Activated CD8-positive, alpha-beta memory T cell treated with anti-CD3 and anti-CD28 coated beads for 1 hour (primary cell): ENCODE results near the gene UPK1B.
"Not testable (repeated sequence)": the region's sequence is repeated elsewhere in the genome, so short reads cannot be mapped to it uniquely, and the experiment has no call there.

Experiments
- DNase-seq, 2 donors: peaks; one replicate each; pipeline ENCODE4 v3.0.0-alpha.2; 2020; ENCODE audit warnings: low read depth in 1 of 2; ENCODE audit errors: extremely low read depth in 1 of 2

UPK1B gene

DNA sequence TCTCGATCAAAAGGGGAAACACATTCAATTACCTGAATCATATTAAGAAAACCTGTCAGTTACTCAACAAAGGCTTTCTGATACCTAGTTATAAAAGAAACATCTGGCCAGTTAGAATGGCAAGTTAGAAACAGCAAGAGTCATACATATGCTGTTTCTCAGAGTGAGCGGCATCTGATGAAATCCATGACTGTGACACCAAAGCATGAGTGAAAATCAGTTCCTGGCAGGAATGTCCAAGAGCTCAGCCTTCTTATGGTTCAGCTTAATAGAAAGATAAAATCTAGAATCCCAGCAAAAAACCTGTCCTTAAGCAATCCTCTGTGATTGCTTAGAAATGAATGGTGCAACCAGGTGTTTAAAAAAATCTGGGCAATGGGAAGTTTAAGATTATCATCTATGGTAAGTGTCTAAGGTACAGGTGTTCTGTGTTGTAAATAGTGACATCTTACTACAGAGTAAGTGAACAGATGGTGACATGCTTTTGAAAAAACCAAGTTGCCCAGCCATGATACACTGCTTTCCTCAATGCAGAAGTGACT, 48.5 kb downstream of the UPK1B start:
- no peak for DNase-seq

DNA sequence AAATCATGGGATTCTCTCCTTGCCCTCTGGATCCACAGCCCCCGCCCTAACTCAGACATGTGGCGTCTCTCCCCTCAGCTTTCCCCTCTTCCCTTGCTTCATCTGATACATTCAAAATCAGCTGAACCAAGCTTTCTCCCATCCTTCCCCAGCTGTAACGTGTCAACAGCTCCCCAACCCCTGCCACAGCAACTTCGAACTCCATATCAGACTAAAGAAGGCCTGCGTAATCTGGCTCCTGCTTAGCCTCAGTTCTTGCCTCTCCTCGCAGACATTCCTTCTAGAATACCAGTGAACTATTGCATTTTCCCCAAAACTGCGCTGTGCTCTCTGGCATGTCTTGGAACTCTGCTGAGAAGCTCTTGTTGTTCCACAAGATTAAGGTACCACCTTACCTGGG, 49.0 kb downstream of the UPK1B start:
- DNase-seq = no peak

DNA sequence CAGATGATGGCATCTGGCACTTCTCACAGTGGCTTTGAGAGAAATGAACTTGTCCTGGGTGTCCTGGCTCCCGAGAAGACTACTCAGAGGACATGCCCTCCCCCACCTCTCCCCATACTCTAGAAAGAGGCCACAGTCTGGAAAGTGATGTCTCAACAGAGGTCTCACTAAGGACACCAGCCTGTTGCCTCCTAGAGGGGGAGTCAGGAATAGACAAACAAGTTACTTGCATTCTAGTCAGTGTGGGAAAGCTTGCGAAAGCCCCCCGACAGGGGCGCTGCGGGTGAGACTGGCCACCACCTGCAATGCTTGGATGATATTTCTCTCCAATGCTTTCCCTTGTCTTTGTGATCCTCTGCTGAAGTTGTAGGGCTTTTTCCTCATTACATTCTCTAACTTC, 50.1 kb downstream of the UPK1B start:
- no peak for DNase-seq

DNA sequence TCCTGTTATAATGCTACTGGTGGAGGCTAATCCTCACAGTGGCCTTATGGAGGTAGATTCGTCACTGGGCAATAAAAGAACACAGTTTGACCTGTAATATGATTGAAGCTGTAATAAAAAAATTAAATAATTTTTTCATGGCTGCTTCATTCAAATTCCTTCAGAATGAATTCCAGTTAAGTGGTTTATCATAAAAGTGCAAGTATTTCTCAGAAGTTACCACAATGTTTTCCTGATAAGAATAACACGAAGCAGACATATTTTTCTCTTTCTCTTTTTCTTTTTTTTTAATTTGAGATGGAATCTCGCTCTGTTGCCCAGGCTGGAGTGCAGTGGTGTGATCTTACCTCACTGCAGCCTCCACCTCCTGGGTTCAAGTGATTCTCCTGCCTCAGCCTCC, 51.7 kb downstream of the UPK1B start:
- DNase-seq = no peak

DNA sequence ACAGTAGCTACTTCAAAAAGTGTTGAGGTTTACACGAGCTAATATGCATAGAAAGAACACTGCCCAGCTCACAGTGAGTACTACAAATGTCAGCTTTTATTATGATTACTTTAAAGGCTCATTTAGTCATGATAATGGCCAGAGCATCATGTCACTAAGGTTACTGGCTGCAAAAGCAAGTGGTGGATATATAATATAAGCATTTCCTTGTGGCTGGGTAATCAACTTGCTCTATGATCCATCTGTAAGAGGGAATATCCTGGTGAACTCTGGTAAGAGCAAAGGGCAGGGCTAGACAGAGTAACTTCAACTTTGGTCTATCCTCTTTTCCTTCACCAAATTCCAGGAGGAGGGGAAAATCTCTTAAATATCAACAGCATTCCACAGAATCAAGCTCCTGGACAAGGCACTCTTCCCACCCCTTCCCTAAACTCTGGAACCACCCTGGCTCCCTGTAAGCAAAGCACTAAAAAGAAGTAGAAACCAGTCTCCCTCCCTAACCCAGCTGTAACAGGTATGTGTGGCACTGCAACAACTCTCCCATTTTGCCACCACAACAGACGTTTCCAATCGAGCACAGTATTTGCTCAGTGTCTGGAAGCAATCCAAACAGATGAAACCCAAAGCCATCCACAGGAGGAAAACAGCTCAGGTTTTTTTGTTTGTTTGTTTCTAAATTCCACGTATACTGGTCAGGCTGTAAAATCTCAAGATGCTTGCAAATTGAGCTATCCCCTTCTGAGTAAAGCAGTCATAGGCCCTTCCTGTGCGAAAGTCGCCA, 53.9 kb downstream of the UPK1B start:
- DNase-seq = no peak

DNA sequence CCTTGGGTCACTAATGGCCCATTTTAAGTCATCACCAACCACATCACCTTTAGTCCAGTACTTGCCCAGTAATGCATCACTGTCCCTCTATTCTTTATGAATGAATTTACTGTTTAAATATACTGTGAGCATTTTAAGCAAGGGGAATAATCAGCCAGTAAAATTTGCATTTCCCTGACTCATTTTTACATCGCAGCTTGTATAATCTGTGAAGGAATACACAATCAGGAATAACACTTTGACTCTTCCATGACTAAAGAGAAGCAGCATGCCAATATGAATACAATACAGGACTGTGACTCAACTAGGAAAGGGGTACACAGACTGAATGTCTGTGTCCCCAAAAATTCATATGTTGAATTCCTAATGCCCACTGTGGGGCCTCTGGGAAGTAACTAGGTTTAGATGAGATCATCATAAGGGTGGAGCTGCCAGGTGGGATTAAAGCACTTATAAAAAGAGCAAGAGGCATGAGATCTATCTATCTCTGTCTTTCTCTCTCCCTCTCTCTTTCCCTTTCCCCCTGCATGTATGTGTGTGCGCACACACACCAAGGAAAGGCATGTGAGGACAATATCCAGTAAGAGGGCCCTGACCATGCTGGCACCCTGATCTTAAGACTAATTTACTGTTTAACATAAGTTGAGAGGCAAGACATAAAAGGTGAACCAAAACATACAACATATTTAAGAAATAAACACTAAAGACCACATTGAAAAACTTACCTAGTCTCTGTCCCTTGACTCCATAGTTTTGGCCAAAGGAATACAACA, 55.2 kb downstream of the UPK1B start:
- no peak for DNase-seq

DNA sequence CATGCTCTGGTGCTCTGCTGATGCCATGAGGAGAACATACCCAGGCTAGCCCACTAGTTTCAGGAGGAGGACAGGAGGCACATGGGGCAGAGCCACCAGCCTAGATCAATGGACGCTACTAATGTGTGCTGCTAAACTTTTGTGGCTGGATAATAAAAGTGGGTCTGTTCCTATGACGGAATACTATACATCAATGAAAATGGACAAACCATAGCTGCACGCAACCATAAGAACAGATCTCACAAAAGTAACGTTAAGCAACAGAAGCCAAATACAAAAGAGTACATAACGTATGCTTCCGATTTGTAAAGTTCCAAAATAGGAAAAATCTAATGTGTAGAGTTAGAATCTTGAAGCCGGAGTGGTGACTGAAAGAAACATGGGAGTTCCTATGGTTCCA, 55.8 kb downstream of the UPK1B start:
- DNase-seq = no peak

DNA sequence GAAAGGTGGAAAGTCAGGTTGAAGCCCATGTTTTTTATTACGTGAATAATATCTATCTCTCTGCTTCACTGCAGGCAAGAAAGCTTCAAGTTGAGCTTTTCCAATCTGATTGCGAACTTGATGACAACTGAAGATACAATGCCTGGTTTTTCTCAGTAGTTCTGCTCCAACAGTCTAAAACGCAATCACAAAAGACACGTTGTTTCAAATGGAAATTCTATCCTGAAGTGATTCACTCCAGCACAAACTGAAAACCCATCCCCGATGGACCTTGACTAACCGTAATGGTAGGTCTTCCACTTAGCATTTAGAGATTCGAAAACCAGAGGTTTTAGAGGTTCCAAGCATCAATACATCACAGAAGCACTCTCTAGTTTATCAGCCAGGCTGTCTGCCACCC, 56.7 kb downstream of the UPK1B start:
- DNase-seq = no peak

DNA sequence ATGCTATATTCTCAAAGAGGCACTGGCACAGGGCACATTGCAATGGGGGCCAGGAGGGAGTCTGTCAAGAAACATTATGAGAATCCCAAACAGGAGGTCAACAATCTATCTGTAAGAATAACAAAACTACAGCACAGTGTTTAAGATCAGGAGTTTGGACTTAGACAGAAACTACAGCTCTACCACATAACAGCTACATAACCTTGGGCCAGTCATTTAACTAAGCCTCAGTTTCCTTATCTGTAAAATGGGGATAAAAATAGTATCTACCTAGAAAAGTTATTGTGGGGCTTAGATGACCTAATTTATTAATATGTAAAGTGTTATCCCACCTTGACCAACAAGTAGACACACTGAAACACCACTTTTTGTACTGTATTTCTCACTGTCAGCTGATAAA, 57.3 kb downstream of the UPK1B start:
- no peak for DNase-seq

DNA sequence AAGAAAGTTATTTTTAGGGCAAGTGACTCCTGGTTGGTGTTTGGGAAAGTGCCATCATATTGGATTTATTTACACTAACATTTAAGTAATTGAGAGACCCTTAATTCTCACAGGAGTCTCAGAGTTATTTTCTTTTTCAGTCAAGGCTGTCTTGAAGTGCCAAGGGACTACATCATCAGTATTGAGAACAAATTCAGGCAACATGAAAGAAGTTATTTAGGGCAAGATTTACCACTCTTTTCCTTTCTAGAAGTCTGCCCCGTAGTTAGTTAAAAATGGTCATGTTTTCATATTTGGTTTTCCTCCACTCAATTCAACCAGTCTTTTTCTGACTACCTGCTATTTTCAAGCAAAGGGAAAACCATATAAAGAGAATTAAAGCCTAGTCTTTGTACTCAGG, 61.2 kb downstream of the UPK1B start:
- no peak for DNase-seq

DNA sequence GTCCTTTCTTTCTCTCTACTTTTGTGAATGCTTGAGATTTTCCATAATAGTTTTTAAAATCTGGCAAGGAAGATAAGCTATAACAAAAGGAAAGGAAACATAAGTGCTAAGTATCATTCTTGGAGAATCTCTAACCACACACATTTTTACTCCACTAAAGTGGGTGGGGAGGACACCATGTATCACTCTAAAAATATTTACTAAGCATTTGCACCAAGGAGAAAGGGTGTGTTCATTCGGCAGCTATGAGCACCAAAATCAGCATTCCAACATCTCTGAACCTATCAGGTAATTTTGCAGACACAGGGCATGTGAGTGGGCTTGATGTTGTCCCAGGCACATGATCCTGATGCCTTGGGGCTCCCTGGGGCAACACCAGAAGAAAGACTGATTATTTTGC, 61.8 kb downstream of the UPK1B start:
- no peak for DNase-seq

DNA sequence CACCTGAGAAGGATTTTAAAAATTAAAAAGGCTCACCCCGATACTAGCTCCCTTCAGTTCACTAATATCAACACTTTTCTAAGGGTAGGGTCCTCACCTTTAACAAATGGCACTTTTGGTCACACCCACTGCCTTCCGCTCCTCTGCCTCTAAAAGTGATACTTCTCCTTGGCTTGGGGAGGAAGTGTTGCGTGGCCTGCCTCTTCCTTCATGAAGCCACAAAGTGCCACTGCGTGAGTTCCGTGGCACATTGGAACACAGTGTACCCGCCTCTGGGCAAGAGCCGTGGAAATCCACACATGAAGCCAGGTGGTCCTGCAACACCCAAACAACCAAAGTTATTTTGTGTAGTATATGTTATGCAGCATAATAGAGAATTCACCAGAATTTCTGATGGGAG, 63.4 kb downstream of the UPK1B start:
- no peak for DNase-seq

DNA sequence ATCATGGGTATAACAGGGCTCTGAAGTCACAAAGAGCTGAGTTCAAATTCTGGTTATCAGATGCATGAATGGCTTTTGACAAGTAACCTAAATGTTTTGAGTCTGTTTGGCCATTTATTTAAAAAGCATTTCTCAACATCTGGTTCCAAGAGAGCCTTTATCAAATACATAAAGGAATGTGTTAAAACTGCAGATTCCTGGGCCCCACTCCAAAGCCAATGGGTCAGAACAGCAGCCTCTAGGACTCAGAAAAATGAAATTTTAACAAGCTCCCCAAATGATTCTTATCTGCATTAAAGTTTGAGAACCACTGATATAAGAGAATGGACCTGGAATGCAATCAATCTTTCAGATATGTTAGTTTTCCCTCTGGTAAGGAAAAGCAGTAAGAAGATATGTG, 63.9 kb downstream of the UPK1B start:
- no peak for DNase-seq

DNA sequence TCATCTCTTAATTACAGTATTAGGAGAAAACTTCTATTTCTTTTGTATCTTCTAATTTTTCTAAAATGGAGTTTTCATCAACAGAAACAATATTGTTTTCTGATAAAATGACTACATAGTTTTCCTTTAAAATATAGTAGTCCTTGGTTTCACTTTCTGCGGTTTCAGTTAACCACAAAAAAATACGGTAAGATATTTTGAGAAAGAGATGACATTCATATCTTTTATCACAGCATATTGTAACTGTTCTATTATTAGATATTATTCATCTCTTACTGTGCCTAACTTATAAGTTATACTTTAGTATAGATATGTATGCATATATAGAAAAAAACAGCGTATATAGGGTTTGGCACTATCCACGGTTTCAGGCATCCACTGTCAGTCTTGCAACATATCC, 65.0 kb downstream of the UPK1B start:
- no peak for DNase-seq

DNA sequence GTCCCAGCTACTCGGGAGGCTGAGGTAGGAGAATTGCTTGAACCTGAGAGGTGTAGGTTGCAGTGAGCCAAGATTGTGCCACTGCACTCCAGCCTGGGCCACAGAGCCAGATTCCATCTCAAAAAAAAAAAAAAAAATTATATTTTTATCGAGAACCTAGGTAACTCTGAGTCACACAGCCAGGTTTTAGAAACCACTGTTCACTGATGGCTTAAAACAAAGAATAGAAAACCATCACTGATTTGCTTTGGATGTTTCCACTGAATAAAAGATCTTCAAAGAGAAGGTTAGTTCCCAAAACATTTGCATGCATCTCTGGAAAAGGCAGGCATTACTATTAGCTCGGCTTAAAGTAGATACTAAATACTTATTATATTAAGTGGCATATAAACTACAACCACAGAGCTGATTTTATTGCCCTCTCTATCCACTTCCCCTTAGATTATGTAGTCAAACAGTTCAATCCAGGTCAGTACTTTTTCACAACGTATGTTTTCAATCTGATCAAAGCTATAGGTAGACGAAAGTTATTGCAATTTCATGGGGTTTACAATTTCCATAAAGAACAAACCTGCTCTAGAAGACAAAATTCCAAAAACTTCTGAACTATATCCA, 65.9 kb downstream of the UPK1B start:
- DNase-seq = no peak

DNA sequence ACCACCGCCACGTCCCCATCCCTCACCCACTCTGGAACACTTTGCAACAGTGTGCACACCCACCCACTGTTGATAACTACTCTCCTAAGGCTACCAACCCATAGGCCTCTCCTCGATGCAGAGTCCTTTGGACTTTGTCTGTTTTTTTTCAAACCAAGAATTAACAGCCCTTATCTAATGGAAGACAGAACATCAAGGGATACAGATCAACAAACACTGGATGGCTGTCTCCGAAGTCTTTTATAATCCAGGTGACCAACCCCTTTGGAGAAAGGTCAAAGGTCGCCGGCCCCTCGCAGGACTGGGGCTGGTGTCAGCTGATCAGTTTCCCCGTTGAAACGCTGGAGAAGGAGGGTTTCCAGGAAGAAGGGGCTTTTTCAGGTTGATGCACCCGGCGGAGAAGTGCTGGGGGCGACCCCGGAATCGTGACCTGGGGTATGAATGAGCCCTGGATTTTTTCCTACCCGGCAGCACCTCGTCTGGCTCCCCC, 66.7 kb downstream of the UPK1B start:
- no peak for DNase-seq

DNA sequence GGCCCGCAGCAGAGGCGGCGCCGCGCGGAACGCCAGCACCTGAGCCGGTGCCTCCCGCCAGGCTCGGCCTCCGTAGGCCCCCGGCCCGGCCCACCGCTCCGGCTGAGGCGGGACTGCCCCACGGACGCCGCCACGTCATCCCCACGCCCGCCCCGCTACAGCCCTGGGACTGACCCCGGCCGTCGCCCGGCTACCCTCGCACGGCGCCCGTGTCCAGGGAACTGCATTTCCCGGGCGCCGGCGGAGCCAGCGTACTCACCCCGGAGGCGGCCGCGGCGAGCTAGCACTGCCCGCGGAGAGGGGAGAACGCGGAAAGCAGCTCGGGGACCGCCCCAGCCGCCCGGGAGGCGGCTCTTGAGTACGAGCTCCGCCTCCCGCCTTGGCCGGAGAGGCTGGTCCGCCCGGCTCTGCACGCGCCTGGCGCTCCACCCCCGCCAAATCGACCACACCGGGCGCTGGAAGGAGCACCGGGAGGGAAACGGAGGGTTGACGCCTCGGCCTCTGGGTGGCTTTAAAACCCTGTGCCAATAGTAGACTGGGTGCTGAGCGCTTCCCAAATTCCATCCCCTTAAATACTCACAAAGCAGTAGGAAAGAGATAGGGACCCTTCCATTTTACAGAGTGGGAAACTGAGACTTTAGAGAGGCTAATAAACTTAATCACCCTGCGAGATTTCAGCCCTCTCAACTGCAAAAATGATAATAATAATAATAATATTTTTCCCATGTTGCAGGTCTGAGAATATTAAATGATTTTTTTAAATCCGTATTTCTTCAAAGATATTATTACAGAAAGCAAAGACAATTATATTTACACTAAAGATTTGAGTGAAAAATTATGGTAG, 67.4 kb downstream of the UPK1B start, which contains the start of gene B4GALT4:
Gene B4GALT4, minus strand, starts transcription at position 288 of the 844 bp plus-strand sequence. CDS start 10,779 bp downstream, outside the sequence.
- peak; percentile 17 to 54 for DNase-seq

DNA sequence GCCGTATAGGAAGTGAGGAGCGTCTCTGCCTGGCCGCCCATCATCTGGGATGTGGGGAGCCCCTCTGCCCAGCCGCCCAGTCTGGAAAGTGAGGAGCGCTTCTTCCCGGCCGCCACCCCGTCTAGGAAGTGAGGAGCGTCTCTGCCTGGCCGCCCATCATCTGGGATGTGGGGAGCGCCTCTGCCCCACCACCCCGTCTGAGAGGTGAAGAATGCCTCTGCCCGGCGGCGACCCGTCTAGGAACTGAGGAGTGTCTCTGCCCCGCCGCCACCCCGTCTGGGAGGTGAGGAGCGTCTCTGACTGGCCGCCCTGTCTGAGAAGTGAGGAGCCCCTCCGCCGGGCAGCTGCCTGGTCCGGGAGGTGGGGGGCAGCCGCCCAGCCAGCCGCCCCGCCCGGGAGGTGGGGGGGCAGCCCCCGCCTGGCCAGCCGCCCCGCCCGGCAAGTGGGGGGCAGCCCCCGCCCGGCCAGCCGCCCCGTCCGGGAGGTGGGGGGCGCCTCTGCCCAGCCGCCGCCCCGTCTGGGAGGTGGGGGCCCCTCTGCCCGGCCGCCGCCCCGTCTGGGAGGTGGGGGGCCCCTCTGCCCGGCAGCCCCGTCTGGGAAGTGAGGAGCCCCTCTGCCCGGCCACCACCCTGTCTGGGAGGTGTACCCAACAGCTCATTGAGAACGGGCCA, 69.1 kb downstream of the UPK1B start:
- DNase-seq = not testable (repeated sequence)

DNA sequence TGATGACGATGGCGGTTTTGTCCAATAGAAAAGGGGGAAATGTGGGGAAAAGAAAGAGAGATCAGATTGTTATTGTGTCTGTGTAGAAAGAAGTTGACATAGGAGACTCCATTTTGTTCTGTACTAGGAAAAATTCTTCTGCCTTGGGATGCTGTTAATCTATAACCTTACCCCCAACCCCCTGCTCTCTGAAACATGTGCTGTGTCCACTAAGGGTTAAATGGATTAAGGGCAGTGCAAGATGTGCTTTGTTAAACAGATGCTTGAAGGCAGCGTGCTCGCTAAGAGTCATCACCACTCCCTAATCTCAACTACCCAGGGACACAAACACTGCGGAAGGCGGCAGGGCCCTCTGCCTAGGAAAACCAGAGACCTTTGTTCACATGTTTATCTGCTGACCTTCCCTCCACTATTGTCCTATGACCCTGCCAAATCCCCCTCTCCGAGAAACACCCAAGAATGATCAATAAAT, 69.7 kb downstream of the UPK1B start:
- DNase-seq = not testable (repeated sequence)

DNA sequence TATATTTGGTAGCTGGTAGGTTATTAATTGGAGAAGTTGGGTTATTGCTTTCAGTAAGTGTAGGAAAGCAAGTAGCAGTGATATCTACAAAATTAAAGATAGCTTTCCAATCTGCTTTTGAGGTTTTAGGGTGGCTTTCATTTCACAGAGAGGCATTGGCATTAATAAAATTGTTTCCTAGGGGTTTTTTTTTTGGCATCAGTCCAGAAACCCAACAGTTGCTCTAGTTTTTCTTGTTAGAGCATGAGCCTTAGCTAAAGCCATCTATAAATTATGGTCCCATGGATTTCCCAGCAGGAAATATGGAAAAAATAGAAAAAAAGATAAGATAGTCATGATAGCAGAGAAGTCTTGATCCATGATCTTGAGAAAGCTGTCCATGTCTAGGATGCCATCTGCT, 70.3 kb downstream of the UPK1B start:
- DNase-seq = no peak
